WTC11 (cell line): ENCODE measurements around the gene SLC6A4. TPM values are rescaled to one million over a fixed set of nuclear protein-coding genes. Genes with fewer than 3 reads are reported as not detected.

Experiments
- ATAC-seq: fragments of 200-7000 bp; cut with Tn5 transposase; 2 replicates; pipeline ENCODE4 v1.10.0; 2021; ENCODE audit warnings: mild to moderate bottlenecking, moderate library complexity
- CTCF ChIA-PET: fragments of 300-600 bp; sonication (Branson Sonifier 250); formaldehyde crosslinking; loops from one replicate; lab custom pipeline; 2021; ENCODE audit warnings: antibody characterized with exemption; lab: Charles Lee
- POLR2A ChIA-PET: fragments of 350-600 bp; sonication (Branson Sonifier 250); formaldehyde crosslinking; loops from one replicate; lab custom pipeline; 2021; ENCODE audit warnings: antibody characterized with exemption; lab: Charles Lee
- DNase-seq: peaks from one replicate; pipeline ENCODE4 v3.0.0; 2021; ENCODE audit warnings: low spot score
- H3K27ac Mint-ChIP-seq: 2 replicates; pipeline ENCODE4 v1.8.0; 2021; ENCODE audit warnings: mixed read lengths
- H3K27me3 Mint-ChIP-seq: 2 replicates; pipeline ENCODE4 v1.8.0; 2021; ENCODE audit warnings: low read depth, mild to moderate bottlenecking, moderate library complexity, mixed read lengths
- H3K36me3 Mint-ChIP-seq: 2 replicates; pipeline ENCODE4 v1.8.0; 2021; ENCODE audit warnings: mixed read lengths
- H3K4me1 Mint-ChIP-seq: 2 replicates; pipeline ENCODE4 v1.8.0; 2022; ENCODE audit warnings: mixed read lengths
- H3K4me3 Mint-ChIP-seq: 2 replicates; pipeline ENCODE4 v1.8.0; 2021; ENCODE audit warnings: mild to moderate bottlenecking, moderate library complexity, mixed read lengths
- H3K9me3 Mint-ChIP-seq: 2 replicates; pipeline ENCODE4 v1.8.0; 2021; ENCODE audit warnings: mixed read lengths
- AR ChIP-seq: fragments of 250-450 bp; sonication (Bioruptor Pico); IDR thresholded peaks from 2 replicates; pipeline ENCODE4 v1.9.0; 2021; ENCODE audit warnings: mild to moderate bottlenecking
- CDX4 ChIP-seq: fragments of 250-450 bp; sonication (Bioruptor Pico); IDR thresholded peaks from 2 replicates; pipeline ENCODE4 v1.9.0; 2021; ENCODE audit warnings: moderate library complexity, mild to moderate bottlenecking, inconsistent platforms, borderline replicate concordance
- E2F5 ChIP-seq: sonication (generic); formaldehyde crosslinking; IDR thresholded peaks from 2 replicates; pipeline ENCODE4 v1.8.1; 2022; ENCODE audit warnings: mild to moderate bottlenecking, moderate library complexity, missing genetic modification reagents
- ELF4 ChIP-seq: sonication (generic); formaldehyde crosslinking; IDR thresholded peaks from 2 replicates; pipeline ENCODE4 v1.8.1; 2022; ENCODE audit warnings: low read depth, mild to moderate bottlenecking, moderate library complexity, missing genetic modification reagents
- EMX1 ChIP-seq: fragments of 250-450 bp; sonication (Bioruptor Pico); IDR thresholded peaks from 2 replicates; pipeline ENCODE4 v1.8.0; 2021; ENCODE audit warnings: mild to moderate bottlenecking
- ETV6 ChIP-seq: sonication (generic); formaldehyde crosslinking; IDR thresholded peaks from 2 replicates; pipeline ENCODE4 v1.8.1; 2022; ENCODE audit warnings: mild to moderate bottlenecking, missing genetic modification reagents
- FOXJ3 ChIP-seq: sonication (generic); formaldehyde crosslinking; IDR thresholded peaks from 2 replicates; pipeline ENCODE4 v1.9.0; 2021; ENCODE audit warnings: missing genetic modification reagents, mild to moderate bottlenecking, borderline replicate concordance
- RORB ChIP-seq: fragments of 250-450 bp; sonication (Bioruptor Pico); IDR thresholded peaks from 2 replicates; pipeline ENCODE4 v1.9.0; 2021; ENCODE audit warnings: mild to moderate bottlenecking
- SMAD3 ChIP-seq: sonication (generic); formaldehyde crosslinking; IDR thresholded peaks from 2 replicates; pipeline ENCODE4 v1.8.0; 2022; ENCODE audit warnings: missing genetic modification reagents, mild to moderate bottlenecking, borderline replicate concordance
- TCF7 ChIP-seq: sonication (generic); formaldehyde crosslinking; IDR thresholded peaks from 2 replicates; pipeline ENCODE4 v1.8.0; 2022; ENCODE audit warnings: mild to moderate bottlenecking, low read depth, missing genetic modification reagents, moderate library complexity
- USF2 ChIP-seq: sonication (generic); formaldehyde crosslinking; IDR thresholded peaks from 2 replicates; pipeline ENCODE4 v1.8.1; 2023; ENCODE audit warnings: mild to moderate bottlenecking, missing genetic modification reagents, moderate library complexity
- ZMAT4 ChIP-seq: fragments of 250-450 bp; sonication (Bioruptor Pico); IDR thresholded peaks from 2 replicates; pipeline ENCODE4 v1.9.0; 2021; ENCODE audit warnings: mild to moderate bottlenecking
- ZNF219 ChIP-seq: sonication (generic); formaldehyde crosslinking; IDR thresholded peaks from 2 replicates; pipeline ENCODE4 v1.8.0; 2023; ENCODE audit warnings: missing genetic modification reagents, mild to moderate bottlenecking, borderline replicate concordance
- ZNF263 ChIP-seq: sonication (generic); formaldehyde crosslinking; IDR thresholded peaks from 2 replicates; pipeline ENCODE4 v1.8.1; 2022; ENCODE audit warnings: low read depth, mild to moderate bottlenecking, moderate library complexity, missing genetic modification reagents
- ZNF416 ChIP-seq: fragments of 250-450 bp; sonication (Bioruptor Pico); IDR thresholded peaks from 2 replicates; pipeline ENCODE4 v1.9.0; 2021; ENCODE audit warnings: mild to moderate bottlenecking, inconsistent platforms
- ZNF423 ChIP-seq: fragments of 250-450 bp; sonication (Bioruptor Pico); IDR thresholded peaks from 2 replicates; pipeline ENCODE4 v2.1.2; 2022; ENCODE audit warnings: mild to moderate bottlenecking, moderate library complexity
- ZNF425 ChIP-seq: fragments of 250-450 bp; sonication (Bioruptor Pico); conservative IDR thresholded peaks from 2 replicates; pipeline ENCODE4 v1.9.0; 2021; ENCODE audit warnings: mild to moderate bottlenecking
- ZNF512 ChIP-seq: sonication (generic); formaldehyde crosslinking; IDR thresholded peaks from 2 replicates; pipeline ENCODE4 v1.8.1; 2022; ENCODE audit warnings: missing genetic modification reagents, borderline replicate concordance
- total RNA-seq: library from RNA; stranded (reverse); gene quantifications from 3 replicates; pipeline ENCODE4 v1.2.3, GENCODE V29; 2021

Gene SLC6A4
- total RNA-seq, 1 experiment from 2014 or later, result 0.13 TPM

GRCh38 chr17:30234964-30235363 is 533 bp downstream of the SLC6A4 start:
- peaks cover under 1% of the 10 kb centered on the region; the same call in 1 of the 2 replicates for H3K36me3 Mint-ChIP-seq
- POLR2A ChIA-PET, result no interaction called here
- H3K4me1 Mint-ChIP-seq, result peaks cover 28% of the 10 kb centered on the region
- ATAC-seq (no peak), DNase-seq (no peak)
- TF ChIP-seq FOXJ3 (CRISPR knock-in tag), result no peak
- TF ChIP-seq E2F5 (CRISPR knock-in tag), result no peak
- TF ChIP-seq ZMAT4 (CRISPR knock-in tag), result no peak
- no peak for TF ChIP-seq EMX1
- TF ChIP-seq ELF4 (CRISPR knock-in tag), result no peak
- TF ChIP-seq ZNF425, result no peak
- no peak for TF ChIP-seq USF2
- TF ChIP-seq ZNF219 (CRISPR knock-in tag), result no peak
- no peak for TF ChIP-seq ETV6 (CRISPR knock-in tag)
- TF ChIP-seq AR (CRISPR knock-in tag), result no peak
- no peak for TF ChIP-seq RORB (CRISPR knock-in tag)
- TF ChIP-seq CDX4, result no peak
- TF ChIP-seq SMAD3, result no peak
- no peak for TF ChIP-seq ZNF416 (CRISPR knock-in tag)
- H3K4me3 Mint-ChIP-seq, result peak overlapping the region; percentile 59
- peaks cover 77% of the 10 kb centered on the region for H3K27me3 Mint-ChIP-seq
- H3K9me3 Mint-ChIP-seq, result peaks cover 3% of the 10 kb centered on the region
- H3K27ac Mint-ChIP-seq, result no peak overlapping the region
- CTCF ChIA-PET, result interaction anchor here (1.3 to 5.2 kb wide), 4 partner anchors 8 to 141 kb away, joined by 4 to 42 read pairs (median 22); no protein-coding TSS in a partner anchor

GRCh38 chr17:30234296-30234695 is 1.2 kb downstream of the SLC6A4 start:
- TF ChIP-seq ZNF512 (CRISPR knock-in tag) (no peak), ZNF219 (CRISPR knock-in tag) (no peak), TCF7 (CRISPR knock-in tag) (no peak), ZNF263 (CRISPR knock-in tag) (no peak), ZNF423 (CRISPR knock-in tag) (no peak)
- no peak for DNase-seq
- peaks cover 73% of the 10 kb centered on the region for H3K27me3 Mint-ChIP-seq
- no peak for ATAC-seq
- CTCF ChIA-PET, result interaction anchor here (1.1 to 3.5 kb wide), 4 partner anchors 8 to 141 kb away, joined by 3 to 33 read pairs (median 4); no protein-coding TSS in a partner anchor
- POLR2A ChIA-PET, result no interaction called here
- peaks cover 24% of the 10 kb centered on the region for H3K4me1 Mint-ChIP-seq
- H3K9me3 Mint-ChIP-seq, result no peaks in the 10 kb centered on the region
- no peaks in the 10 kb centered on the region for H3K36me3 Mint-ChIP-seq
- no peak overlapping the region for H3K27ac Mint-ChIP-seq
- no peak overlapping the region for H3K4me3 Mint-ChIP-seq
